HL-60 (cell line): ENCODE measurements around the gene PTX4.

ENCODE experiments used
- CTCF ChIP-seq: IDR thresholded peaks from one replicate; pipeline ENCODE4 v1.5.1; 2011; ENCODE audit warnings: low read length, control low read depth, inconsistent platforms; ENCODE audit not compliant: insufficient read depth
- POLR2AphosphoS5 ChIP-seq: IDR thresholded peaks from 2 replicates; pipeline ENCODE4 v1.6.1; 2012; ENCODE audit warnings: low read depth
- REST ChIP-seq: IDR thresholded peaks from 2 replicates; pipeline ENCODE4 v1.6.1; 2012; ENCODE audit warnings: low read depth; ENCODE audit not compliant: insufficient replicate concordance
- SPI1 ChIP-seq: IDR thresholded peaks from 2 replicates; pipeline ENCODE4 v1.6.1; 2012; ENCODE audit warnings: low read depth, mild to moderate bottlenecking, borderline replicate concordance

GRCh38 chr16:1531638-1531910 is 42.8 kb upstream of the PTX4 start:
- no peak for TF ChIP-seq CTCF
- no peak for TF ChIP-seq POLR2AphosphoS5
- no peak for TF ChIP-seq REST
- no peak for TF ChIP-seq SPI1
